GM12872 (cell line): ENCODE results near the gene CYP19A1.

Source experiments
- CTCF ChIP-seq: IDR thresholded peaks from 3 replicates; pipeline ENCODE4 v1.5.1; 2011; ENCODE audit warnings: low read depth, mild to moderate bottlenecking, low read length, moderate library complexity; ENCODE audit not compliant: insufficient read depth

The CYP19A1 gene

GRCh38 chr15:51290720-51291119 lies 47.7 kb downstream of the CYP19A1 start:
- no peak for TF ChIP-seq CTCF

- no peak for TF ChIP-seq CTCF
Observed at GRCh38 chr15:51289290-51289689, 49.1 kb downstream of the CYP19A1 start.

- no peak for TF ChIP-seq CTCF
Observed at GRCh38 chr15:51288143-51289065, 50.0 kb downstream of the CYP19A1 start.

- 0 out of 3 replicates have a peak, but pooled peaks have one; percentile 20 for TF ChIP-seq CTCF
Observed at GRCh38 chr15:51286816-51287215, 51.6 kb downstream of the CYP19A1 start.

GRCh38 chr15:51285399-51285798 lies 53.0 kb downstream of the CYP19A1 start:
- TF ChIP-seq CTCF = no peak

GRCh38 chr15:51284871-51285270 lies 53.5 kb downstream of the CYP19A1 start:
- TF ChIP-seq CTCF = no peak

- TF ChIP-seq CTCF = peak; percentile 41; the same call in 2 of the 3 replicates
Observed at GRCh38 chr15:51283026-51283425, 55.4 kb downstream of the CYP19A1 start.
